ENCODE data around the gene NUP85.
"Not testable (repeated sequence)": the region's sequence is repeated elsewhere in the genome, so short reads cannot be mapped to it uniquely, and the experiment has no call there.

NUP85 gene

DNA sequence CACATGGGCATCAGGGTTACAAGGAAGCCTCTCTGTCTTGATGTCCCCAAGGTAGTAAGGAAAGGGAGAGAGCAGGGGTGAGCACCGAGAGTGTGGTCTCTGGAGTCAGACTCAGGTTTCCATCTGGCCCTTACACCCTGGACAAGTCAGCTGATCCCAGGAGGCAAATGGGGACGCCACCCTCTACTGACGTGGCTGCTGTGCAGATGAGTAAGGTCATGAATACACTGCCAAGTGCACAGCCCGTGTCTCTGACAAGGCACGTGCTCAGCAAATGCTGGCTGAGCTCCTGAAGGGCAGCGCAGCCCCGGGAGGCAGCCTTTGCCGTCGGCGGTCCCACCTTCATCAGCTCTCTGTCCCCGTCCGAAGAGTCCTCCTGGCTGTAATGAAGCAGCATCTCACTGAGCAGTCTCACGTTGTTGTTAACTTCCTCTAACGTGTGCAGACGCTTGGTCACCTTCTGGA lies 36.5 kb downstream of the NUP85 start:
- Mint-ChIP-seq H3K36me3 (ENCODE audit: low read depth) (peaks cover 49% of the 10 kb centered on the region), H3K4me1 (ENCODE audit: low read depth) (peaks cover 31% of the 10 kb centered on the region), H3K27ac (peak overlapping the region; percentile 79), H3K27me3 (ENCODE audit: low read depth) (no peaks in the 10 kb centered on the region), H3K4me3 (no peak overlapping the region), H3K9me3 (no peaks in the 10 kb centered on the region)

GRCh38 chr17:75242461-75243042 lies 37.1 kb downstream of the NUP85 start:
- H3K4me3 Mint-ChIP-seq, result peak overlapping the region; percentile 42
- peak overlapping the region; percentile 79 for H3K27ac Mint-ChIP-seq

GRCh38 chr17:75244133-75244866 lies 38.8 kb downstream of the NUP85 start:
- no peaks in the 10 kb centered on the region for H3K27me3 Mint-ChIP-seq (ENCODE audit: low read depth)
- peaks cover 29% of the 10 kb centered on the region for H3K4me1 Mint-ChIP-seq (ENCODE audit: low read depth)
- no peaks in the 10 kb centered on the region for H3K9me3 Mint-ChIP-seq
- H3K27ac Mint-ChIP-seq, result no peak overlapping the region
- H3K36me3 Mint-ChIP-seq (ENCODE audit: low read depth), result peaks cover 39% of the 10 kb centered on the region
- H3K4me3 Mint-ChIP-seq, result no peak overlapping the region

More at GRCh38 chr17:75242461-75243042, 37.1 kb downstream of the NUP85 start:
- peaks cover 45% of the 10 kb centered on the region for H3K36me3 Mint-ChIP-seq (ENCODE audit: low read depth)
- no peaks in the 10 kb centered on the region for H3K27me3 Mint-ChIP-seq (ENCODE audit: low read depth)
- H3K9me3 Mint-ChIP-seq, result no peaks in the 10 kb centered on the region
- peaks cover 33% of the 10 kb centered on the region for H3K4me1 Mint-ChIP-seq (ENCODE audit: low read depth)

- peaks cover 39% of the 10 kb centered on the region for H3K36me3 Mint-ChIP-seq (ENCODE audit: low read depth)
- no peak overlapping the region for H3K27ac Mint-ChIP-seq
- H3K9me3 Mint-ChIP-seq, result no peaks in the 10 kb centered on the region
- no peak overlapping the region for H3K4me3 Mint-ChIP-seq
- no peaks in the 10 kb centered on the region for H3K27me3 Mint-ChIP-seq (ENCODE audit: low read depth)
- H3K4me1 Mint-ChIP-seq (ENCODE audit: low read depth), result peaks cover 36% of the 10 kb centered on the region
Measured at GRCh38 chr17:75245011-75245410, 39.5 kb downstream of the NUP85 start.

- Mint-ChIP-seq H3K27ac (no peak overlapping the region), H3K4me1 (ENCODE audit: low read depth) (peaks cover 40% of the 10 kb centered on the region), H3K27me3 (ENCODE audit: low read depth) (no peaks in the 10 kb centered on the region), H3K4me3 (no peak overlapping the region), H3K9me3 (no peaks in the 10 kb centered on the region), H3K36me3 (ENCODE audit: low read depth) (peaks cover 35% of the 10 kb centered on the region)
Measured at GRCh38 chr17:75246404-75246803, 40.9 kb downstream of the NUP85 start.

DNA sequence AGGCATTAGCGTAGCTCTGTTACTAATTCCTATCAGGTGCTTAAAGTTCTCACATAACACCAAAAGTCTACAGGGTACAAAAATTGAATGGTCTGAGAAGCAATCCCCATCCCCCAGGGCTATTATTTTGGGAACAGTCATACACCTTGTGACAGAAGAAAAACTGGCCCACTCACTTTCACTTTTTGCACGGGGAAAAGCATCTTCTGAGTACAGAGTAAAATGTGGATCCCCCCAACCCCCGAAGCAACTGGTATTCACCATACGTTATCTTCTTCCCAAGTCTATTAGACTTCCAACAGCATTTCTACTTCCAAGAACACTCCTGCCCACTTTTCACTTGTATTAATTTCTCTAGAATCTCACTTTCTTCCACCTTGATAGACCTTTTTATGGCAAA lies 44.1 kb downstream of the NUP85 start:
- Mint-ChIP-seq H3K4me3 (peak overlapping the region; percentile 73), H3K4me1 (ENCODE audit: low read depth) (peaks cover 34% of the 10 kb centered on the region), H3K36me3 (ENCODE audit: low read depth) (peaks cover 12% of the 10 kb centered on the region), H3K27me3 (ENCODE audit: low read depth) (no peaks in the 10 kb centered on the region), H3K9me3 (no peaks in the 10 kb centered on the region), H3K27ac (peak overlapping the region; percentile 92)

DNA sequence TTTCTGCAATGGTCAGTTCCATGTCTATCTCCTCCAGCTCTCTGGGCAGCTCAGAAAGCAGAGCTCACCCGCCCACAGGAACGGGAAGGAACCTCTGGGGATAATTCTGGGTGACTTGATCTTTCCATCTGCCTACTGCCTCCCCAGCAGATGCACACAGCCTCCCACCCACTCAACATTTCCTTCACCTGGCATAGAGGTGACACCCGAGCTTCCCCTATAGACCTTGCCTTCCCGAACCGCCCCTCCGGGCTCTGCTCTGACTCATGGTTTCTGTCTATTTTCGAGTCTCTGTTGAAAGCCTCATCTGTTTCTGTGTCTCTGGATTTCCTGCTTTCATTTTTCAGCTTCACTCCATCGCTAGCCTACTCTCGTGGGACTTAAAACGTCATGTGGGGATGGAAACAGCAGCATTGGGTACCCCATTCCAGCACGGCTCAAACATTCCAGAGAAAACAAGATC lies 44.6 kb downstream of the NUP85 start:
- Mint-ChIP-seq H3K4me3 (peak overlapping the region; percentile 73), H3K9me3 (no peaks in the 10 kb centered on the region), H3K27ac (peak overlapping the region; percentile 92), H3K4me1 (ENCODE audit: low read depth) (peaks cover 32% of the 10 kb centered on the region), H3K27me3 (ENCODE audit: low read depth) (no peaks in the 10 kb centered on the region), H3K36me3 (ENCODE audit: low read depth) (peaks cover 11% of the 10 kb centered on the region)

- H3K27me3 Mint-ChIP-seq (ENCODE audit: low read depth), result no peaks in the 10 kb centered on the region
- peaks cover 5% of the 10 kb centered on the region for H3K36me3 Mint-ChIP-seq (ENCODE audit: low read depth)
- no peaks in the 10 kb centered on the region for H3K9me3 Mint-ChIP-seq
- H3K4me3 Mint-ChIP-seq, result peak overlapping the region; percentile 6
- peak overlapping the region; percentile 58 for H3K27ac Mint-ChIP-seq
- H3K4me1 Mint-ChIP-seq (ENCODE audit: low read depth), result peaks cover 34% of the 10 kb centered on the region
Measured at GRCh38 chr17:75252039-75252816, 46.7 kb downstream of the NUP85 start.

DNA sequence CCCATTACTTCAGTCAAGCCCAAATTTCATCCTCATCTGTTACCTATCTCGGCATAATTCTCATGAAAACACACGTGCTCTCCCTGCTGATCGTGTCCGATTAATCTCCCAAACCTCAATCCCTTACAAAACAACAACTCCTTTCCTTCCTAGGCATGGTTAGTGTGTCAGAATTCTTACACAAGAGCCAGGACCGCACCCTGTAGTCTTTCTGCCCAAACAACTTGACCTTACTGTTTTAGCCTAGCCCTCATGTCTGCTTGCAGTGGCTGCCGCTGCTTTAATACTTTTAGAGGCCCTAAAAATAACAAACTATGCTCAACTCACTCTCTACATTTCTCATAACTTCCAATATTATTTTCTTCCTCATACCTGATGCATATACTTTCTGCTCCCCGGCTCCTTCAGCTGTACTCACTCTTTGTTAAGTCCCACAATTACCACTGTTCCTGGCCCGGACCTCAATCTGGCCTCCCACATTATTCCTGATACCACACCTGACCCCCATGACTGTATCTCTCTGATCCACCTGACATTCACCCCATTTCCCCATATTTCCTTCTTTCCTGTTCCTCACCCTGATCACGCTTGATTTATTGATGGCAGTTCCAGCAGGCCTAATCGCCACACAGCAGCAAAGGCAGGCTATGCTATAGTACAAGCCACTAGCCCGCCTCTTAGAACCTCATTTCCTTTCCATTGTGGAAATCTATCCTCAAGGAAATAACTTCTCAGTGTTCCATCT lies 50.6 kb downstream of the NUP85 start:
- not testable (repeated sequence) for H3K27ac Mint-ChIP-seq; H3K9me3 Mint-ChIP-seq; H3K27me3 Mint-ChIP-seq (ENCODE audit: low read depth); H3K4me3 Mint-ChIP-seq; H3K36me3 Mint-ChIP-seq (ENCODE audit: low read depth)
- H3K4me1 Mint-ChIP-seq (ENCODE audit: low read depth), result peaks cover 36% of the 10 kb centered on the region

GRCh38 chr17:75257228-75257627 lies 51.7 kb downstream of the NUP85 start:
- H3K4me3 Mint-ChIP-seq; H3K27me3 Mint-ChIP-seq (ENCODE audit: low read depth); H3K9me3 Mint-ChIP-seq; H3K36me3 Mint-ChIP-seq (ENCODE audit: low read depth); H3K27ac Mint-ChIP-seq: not testable (repeated sequence)
- H3K4me1 Mint-ChIP-seq (ENCODE audit: low read depth), result peaks cover 33% of the 10 kb centered on the region

DNA sequence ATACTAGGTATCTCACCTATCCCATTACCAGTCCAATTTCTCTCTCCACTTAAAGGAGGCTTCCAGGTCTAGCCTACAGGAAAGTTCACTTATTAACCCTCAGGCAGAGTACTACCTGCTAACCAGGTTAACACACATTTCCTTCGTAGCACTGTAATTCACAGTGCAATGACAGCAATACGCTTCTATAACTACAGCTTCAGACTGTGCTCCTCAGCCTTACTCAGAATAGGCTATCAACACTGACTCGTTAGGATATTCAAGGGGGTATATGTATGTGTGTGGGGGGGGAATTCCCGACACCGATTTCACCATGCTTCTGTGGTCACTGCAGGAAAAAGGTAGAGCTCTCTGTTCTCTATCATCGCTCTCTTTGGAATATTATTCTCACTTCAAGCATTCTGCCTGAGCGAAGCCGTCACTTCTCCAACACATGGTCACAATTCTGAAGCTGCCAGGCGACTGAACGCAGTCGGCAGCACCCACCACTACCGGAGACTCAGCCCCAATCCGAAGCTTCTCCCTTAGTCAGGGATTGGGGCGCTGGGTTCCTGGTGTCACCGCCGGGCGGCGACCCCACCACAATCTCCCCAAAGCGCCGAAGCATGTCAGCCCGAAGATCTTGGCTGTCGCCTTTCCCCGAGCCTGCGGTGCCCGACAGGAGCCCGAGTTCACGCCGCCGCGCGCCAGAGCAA lies 55.3 kb downstream of the NUP85 start:
- Mint-ChIP-seq H3K27ac (peak overlapping the region; percentile 97), H3K9me3 (no peaks in the 10 kb centered on the region), H3K4me1 (ENCODE audit: low read depth) (peaks cover 30% of the 10 kb centered on the region), H3K4me3 (peak overlapping the region; percentile 98), H3K36me3 (ENCODE audit: low read depth) (peaks cover 10% of the 10 kb centered on the region), H3K27me3 (ENCODE audit: low read depth) (no peaks in the 10 kb centered on the region)

DNA sequence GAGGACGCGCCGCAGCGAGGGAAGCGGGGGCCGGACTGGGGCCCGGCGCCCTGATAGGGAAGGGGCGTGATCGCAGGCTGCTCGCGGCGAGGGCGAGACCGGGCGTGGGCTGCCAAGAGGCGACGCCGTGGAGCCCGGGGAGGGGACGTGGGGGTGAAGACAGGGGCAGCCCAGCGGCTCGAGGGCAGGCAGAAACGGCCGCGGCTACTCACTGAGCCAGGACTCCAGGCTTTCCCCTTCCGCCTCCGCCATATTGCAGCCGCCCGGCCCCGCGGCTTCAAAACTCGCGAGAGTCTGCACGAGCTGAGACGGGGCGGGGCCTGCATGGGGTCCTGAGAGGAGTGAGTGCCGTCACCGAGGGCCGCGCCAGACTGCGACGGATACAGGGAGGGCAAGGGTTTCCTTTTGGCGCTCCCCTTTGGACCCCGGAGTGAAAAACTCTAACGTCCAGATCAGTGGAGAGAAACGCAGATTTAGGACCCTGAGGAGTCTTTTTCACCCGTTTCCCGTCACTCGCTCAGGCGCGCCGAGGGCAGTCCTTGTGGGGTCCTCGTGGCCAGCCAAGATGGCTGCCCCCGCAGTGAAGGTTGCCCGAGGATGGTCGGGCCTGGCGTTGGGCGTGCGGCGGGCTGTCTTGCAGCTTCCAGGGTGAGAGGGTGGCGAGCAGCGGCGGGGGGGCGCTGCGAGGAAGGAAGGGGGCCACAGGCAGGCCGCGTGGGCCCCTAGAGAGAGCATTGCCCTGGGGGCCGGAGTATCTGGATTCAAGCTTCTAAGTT lies 56.0 kb downstream of the NUP85 start, which contains the start of the genes GGA3 and MRPS7:
TSS of gene GGA3 (minus strand) at position 271 of the 776 bp plus-strand sequence. CDS start at position 252, 19 bp downstream.
TSS of gene MRPS7 (plus strand) at position 544 of the 776 bp plus-strand sequence. CDS start at position 566, 22 bp downstream.
- H3K9me3 Mint-ChIP-seq, result no peaks in the 10 kb centered on the region
- H3K4me1 Mint-ChIP-seq (ENCODE audit: low read depth), result peaks cover 30% of the 10 kb centered on the region
- peaks cover 10% of the 10 kb centered on the region for H3K36me3 Mint-ChIP-seq (ENCODE audit: low read depth)

GRCh38 chr17:75262112-75262606 lies 56.7 kb downstream of the NUP85 start:
- Mint-ChIP-seq H3K27ac (peak overlapping the region; percentile 97), H3K36me3 (ENCODE audit: low read depth) (peaks cover 10% of the 10 kb centered on the region), H3K27me3 (ENCODE audit: low read depth) (no peaks in the 10 kb centered on the region), H3K9me3 (no peaks in the 10 kb centered on the region), H3K4me1 (ENCODE audit: low read depth) (peaks cover 30% of the 10 kb centered on the region), H3K4me3 (peak overlapping the region; percentile 98)

More for the DNA sequence above, 56.0 kb downstream of the NUP85 start, which contains the start of the genes GGA3 and MRPS7:
- Mint-ChIP-seq H3K27ac (peak within 1 kb of the TSS; percentile 97), H3K4me3 (peak within 1 kb of the TSS; percentile 98), H3K27me3 (ENCODE audit: low read depth) (no peaks in the 10 kb centered on the region)

All from T-helper 1 cell treated with Interleukin-12 subunit alpha and Interleukin-12 subunit beta and Interleukin-4 antibody, amounts not matched to agents 30 μg/mL and 1 μg/mL, for 36 hours (primary cell).